Measurements from ENCODE around the gene CACNA1I. TPM values are rescaled to one million over a fixed set of nuclear protein-coding genes. Genes with fewer than 3 reads are reported as not detected.

The CACNA1I gene
- total RNA-seq, 1 experiment from 2014 or later, result 0.15 TPM

DNA sequence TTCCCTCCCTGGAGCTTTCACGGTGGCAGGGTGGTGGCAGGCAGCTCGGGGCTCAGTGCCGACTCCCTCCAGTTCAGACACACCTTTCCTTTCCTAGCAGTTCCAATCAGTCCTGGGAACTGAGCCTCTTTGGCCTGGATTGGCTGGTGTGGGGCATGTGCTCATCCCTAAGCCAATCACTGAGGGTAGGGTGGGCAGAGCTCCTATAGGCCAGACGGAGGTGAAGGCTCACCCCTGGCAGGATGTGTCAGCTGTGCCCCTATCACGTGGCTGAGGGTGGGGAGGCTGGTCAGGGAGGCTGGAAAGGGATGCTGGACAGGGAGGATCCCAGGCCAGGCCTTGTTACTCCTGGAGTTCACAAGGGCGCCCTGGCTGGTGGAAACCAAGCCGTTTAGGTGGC is 40.2 kb downstream of the CACNA1I start:
- Histone ChIP-seq H3K27me3 (ENCODE audit: insufficient read depth, low read length) (peaks cover 14% of the 10 kb centered on the region; the same call in 1 of the 2 replicates), H3K4me3 (replicated peaks in 1 of 2; ENCODE audit: low read depth in 1 of 2, low read length in 2 of 2) (no peak overlapping the region), H3K4me1 (ENCODE audit: control insufficient read depth in 1 of 2, insufficient read depth in 2 of 2, low read length in 2 of 2) (peaks cover 12 to 17% of the 10 kb centered on the region in 2 experiments; a peak in 3 of 4 replicates), H3K9me2 (ENCODE audit: insufficient read depth) (no peaks in the 10 kb centered on the region), H3K27ac (ENCODE audit: low read depth, low read length) (no peak overlapping the region), H3K36me3 (ENCODE audit: control insufficient read depth in 1 of 2, insufficient read depth in 2 of 2, low read length in 2 of 2) (no peaks in the 10 kb centered on the region), H4K20me1 (ENCODE audit: insufficient read depth) (no peaks in the 10 kb centered on the region), H3K79me2 (ENCODE audit: insufficient read depth, low read length) (no peaks in the 10 kb centered on the region), H3K9me3 (ENCODE audit: control insufficient read depth in 1 of 2, insufficient read depth in 1 of 2, low read depth in 1 of 2, low read length in 2 of 2) (no peaks in the 10 kb centered on the region; a peak in 1 of 4 replicates), H2AFZ (ENCODE audit: low read depth, low read length, poor library complexity, severe bottlenecking) (no peak overlapping the region), H3K4me2 (ENCODE audit: low read length) (no peak overlapping the region), H3K9ac (ENCODE audit: low read length) (no peak overlapping the region)
- intact Hi-C loops (cut with micrococcal nuclease), result no loop called here
- no TSS peak for BruUV-seq (replicated peaks)
- CTCF ChIA-PET, result no interaction called here
- POLR2A ChIA-PET, result no interaction called here
- no peak for DNase-seq (ENCODE audit: low read depth, low spot score)
- ATAC-seq, result peak; percentile 66
- RAD21 ChIA-PET (ENCODE audit: low non-redundant PET in 1 of 2, low total read pairs in 2 of 2, uncharacterized antibody in 2 of 2, unreplicated experiment in 2 of 2), result no interaction called here
- no peak for TF ChIP-seq ZNF274 (IDR thresholded peaks at IDR 0.05; ENCODE audit: low read depth, low read length)
- no peak for TF ChIP-seq SIN3A (IDR thresholded peaks at IDR 0.05; ENCODE audit: low read depth)
- TF ChIP-seq POLR2A (IDR thresholded peaks at IDR 0.05; ENCODE audit: borderline replicate concordance, extremely low read depth, insufficient read depth, insufficient read length), result no peak
- no peak for TF ChIP-seq ELF1 (IDR thresholded peaks at IDR 0.05; ENCODE audit: borderline replicate concordance, low read depth)
- no peak for TF ChIP-seq SP1 (IDR thresholded peaks at IDR 0.05; ENCODE audit: low read depth)
- no peak for TF ChIP-seq POLR2AphosphoS5 (IDR thresholded peaks at IDR 0.05; ENCODE audit: low read depth, low read length)
- TF ChIP-seq EZH2phosphoT487 (IDR thresholded peaks at IDR 0.05; ENCODE audit: borderline replicate concordance), result no peak
- no peak for TF ChIP-seq SRF (IDR thresholded peaks at IDR 0.05; ENCODE audit: low read depth)
- TF ChIP-seq FOSL1 (IDR thresholded peaks at IDR 0.05; ENCODE audit: low read depth), result no peak
- no peak for TF ChIP-seq TCF7L2 (IDR thresholded peaks at IDR 0.05; ENCODE audit: borderline replicate concordance, extremely low read depth, insufficient read depth, insufficient read length)
- TF ChIP-seq, protein P1, sequence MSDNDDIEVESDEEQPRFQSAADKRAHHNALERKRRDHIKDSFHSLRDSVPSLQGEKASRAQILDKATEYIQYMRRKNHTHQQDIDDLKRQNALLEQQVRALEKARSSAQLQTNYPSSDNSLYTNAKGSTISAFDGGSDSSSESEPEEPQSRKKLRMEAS (IDR thresholded peaks at IDR 0.05), result no peak

DNA sequence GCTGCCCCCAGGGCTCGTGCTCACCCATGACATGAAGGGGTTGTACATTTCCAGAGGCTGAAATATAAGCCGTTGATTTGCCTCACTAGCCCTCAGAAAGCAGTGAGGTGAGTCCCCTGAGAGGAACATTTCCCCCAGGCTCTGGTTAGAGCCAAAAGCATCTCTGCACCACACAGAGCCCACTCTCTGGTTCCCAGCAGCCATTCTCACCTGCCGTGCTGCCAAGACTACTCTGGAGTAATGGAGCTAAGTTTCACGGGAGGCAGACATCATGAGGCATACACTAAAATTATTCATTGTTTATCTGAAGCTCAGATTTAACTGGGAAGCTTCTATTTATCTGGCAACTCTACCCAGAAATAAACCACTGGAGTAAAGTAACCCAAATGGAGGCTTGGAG is 40.8 kb downstream of the CACNA1I start:
- H3K36me3 ChIP-seq (ENCODE audit: control insufficient read depth in 1 of 2, insufficient read depth in 2 of 2, low read length in 2 of 2), result no peaks in the 10 kb centered on the region
- ChIA-PET POLR2A (no interaction called here), RAD21 (ENCODE audit: low non-redundant PET in 1 of 2, low total read pairs in 2 of 2, uncharacterized antibody in 2 of 2, unreplicated experiment in 2 of 2) (no interaction called here), CTCF (no interaction called here)
- no peaks in the 10 kb centered on the region for H3K9me2 ChIP-seq (ENCODE audit: insufficient read depth)
- no peak overlapping the region for H3K9ac ChIP-seq (ENCODE audit: low read length)
- no peak overlapping the region for H2AFZ ChIP-seq (ENCODE audit: low read depth, low read length, poor library complexity, severe bottlenecking)
- H3K4me3 ChIP-seq (replicated peaks in 1 of 2; ENCODE audit: low read depth in 1 of 2, low read length in 2 of 2), result no peak overlapping the region
- intact Hi-C loops (cut with micrococcal nuclease), result no loop called here
- peaks cover 14% of the 10 kb centered on the region; the same call in 1 of the 2 replicates for H3K27me3 ChIP-seq (ENCODE audit: insufficient read depth, low read length)
- no peaks in the 10 kb centered on the region; a peak in 1 of 4 replicates for H3K9me3 ChIP-seq (ENCODE audit: control insufficient read depth in 1 of 2, insufficient read depth in 1 of 2, low read depth in 1 of 2, low read length in 2 of 2)
- DNase-seq (ENCODE audit: low read depth, low spot score), result no peak
- no peaks in the 10 kb centered on the region for H4K20me1 ChIP-seq (ENCODE audit: insufficient read depth)
- no peak for ATAC-seq
- BruUV-seq (replicated peaks), result no TSS peak
- H3K4me2 ChIP-seq (ENCODE audit: low read length), result no peak overlapping the region
- H3K79me2 ChIP-seq (ENCODE audit: insufficient read depth, low read length), result no peaks in the 10 kb centered on the region
- no peak overlapping the region for H3K27ac ChIP-seq (ENCODE audit: low read depth, low read length)
- peaks cover 8 to 11% of the 10 kb centered on the region in 2 experiments; a peak in 3 of 4 replicates for H3K4me1 ChIP-seq (ENCODE audit: control insufficient read depth in 1 of 2, insufficient read depth in 2 of 2, low read length in 2 of 2)
- TF ChIP-seq SP1 (IDR thresholded peaks at IDR 0.05; ENCODE audit: low read depth) (no peak), EZH2 (IDR thresholded peaks at IDR 0.05) (no peak), SIN3A (IDR thresholded peaks at IDR 0.05; ENCODE audit: low read depth) (no peak), RAD21 (IDR thresholded peaks at IDR 0.05; ENCODE audit: low read depth) (no peak), ZNF274 (IDR thresholded peaks at IDR 0.05; ENCODE audit: low read depth, low read length) (no peak), CBX3 (IDR thresholded peaks at IDR 0.05; ENCODE audit: low read depth) (no peak), JUND (IDR thresholded peaks at IDR 0.05) (no peak), ZFX (IDR thresholded peaks at IDR 0.05) (no peak), FOSL1 (IDR thresholded peaks at IDR 0.05; ENCODE audit: low read depth) (no peak), ELF1 (IDR thresholded peaks at IDR 0.05; ENCODE audit: borderline replicate concordance, low read depth) (no peak), ZBTB33 (IDR thresholded peaks at IDR 0.05; ENCODE audit: extremely low read depth, insufficient replicate concordance, low read length) (no peak), EZH2phosphoT487 (IDR thresholded peaks at IDR 0.05; ENCODE audit: borderline replicate concordance) (no peak)
- TF ChIP-seq, protein P2, sequence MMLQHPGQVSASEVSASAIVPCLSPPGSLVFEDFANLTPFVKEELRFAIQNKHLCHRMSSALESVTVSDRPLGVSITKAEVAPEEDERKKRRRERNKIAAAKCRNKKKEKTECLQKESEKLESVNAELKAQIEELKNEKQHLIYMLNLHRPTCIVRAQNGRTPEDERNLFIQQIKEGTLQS (IDR thresholded peaks at IDR 0.05), result no peak
